Measurements from ENCODE around the gene CERK. TPM values are rescaled to one million over a fixed set of nuclear protein-coding genes. Genes with fewer than 3 reads are reported as not detected.
A peak's percentile ranks its signal among the peaks of the same experiment; 100 is the strongest.

CERK gene
- total RNA-seq, 2 donors from 2014 or later = 47.5 to 70.0 TPM

- DNase-seq = no peak
- no peak for ATAC-seq
- intact Hi-C loops (cut with DNase I) = no loop called here
These were observed 25.8 kb downstream of the CERK start for GRCh38 chr22:46712288-46712687.

- ATAC-seq (no peak), DNase-seq (no peak)
- intact Hi-C loops (cut with DNase I) = no loop called here
These were observed 27.2 kb downstream of the CERK start for GRCh38 chr22:46710806-46711205.

- intact Hi-C loops (cut with DNase I) = no loop called here
- ATAC-seq (no peak), DNase-seq (no peak)
These were observed 29.2 kb downstream of the CERK start for GRCh38 chr22:46708766-46709330.

GRCh38 chr22:46707827-46708570, 30.1 kb downstream of the CERK start:
- no peak for DNase-seq
- no peak for ATAC-seq
- intact Hi-C loops (cut with DNase I) = no loop called here

- ATAC-seq (no peak), DNase-seq (no peak)
- intact Hi-C loops (cut with DNase I) = no loop called here
These were observed 30.7 kb downstream of the CERK start for GRCh38 chr22:46707305-46707704.

- ATAC-seq (no peak), DNase-seq (no peak)
- intact Hi-C loops (cut with DNase I) = no loop called here
These were observed 32.0 kb downstream of the CERK start for GRCh38 chr22:46706060-46706459.

- ATAC-seq (no peak), DNase-seq (no peak)
- intact Hi-C loops (cut with DNase I) = no loop called here
These were observed 34.1 kb downstream of the CERK start for GRCh38 chr22:46703996-46704370.

GRCh38 chr22:46703171-46703995, 34.7 kb downstream of the CERK start:
- ATAC-seq (no peak), DNase-seq (no peak)
- intact Hi-C loops (cut with DNase I) = no loop called here

GRCh38 chr22:46701262-46701661, 36.8 kb downstream of the CERK start:
- ATAC-seq (no peak), DNase-seq (no peak)
- intact Hi-C loops (cut with DNase I) = no loop called here

GRCh38 chr22:46699091-46699490, 39.0 kb downstream of the CERK start:
- no peak for ATAC-seq
- intact Hi-C loops (cut with DNase I) = no loop called here
- no peak for DNase-seq

GRCh38 chr22:46697811-46698515, 40.1 kb downstream of the CERK start:
- ATAC-seq (no peak), DNase-seq (no peak)
- intact Hi-C loops (cut with DNase I) = no loop called here

GRCh38 chr22:46696614-46697013, 41.4 kb downstream of the CERK start:
- intact Hi-C loops (cut with DNase I) = no loop called here
- ATAC-seq (no peak), DNase-seq (no peak)

GRCh38 chr22:46696229-46696518, 41.9 kb downstream of the CERK start:
- ATAC-seq (no peak), DNase-seq (no peak)
- intact Hi-C loops (cut with DNase I) = no loop called here

- peak in 1 of 2 donors; percentile 8 for ATAC-seq
- intact Hi-C loops (cut with DNase I) = no loop called here
- DNase-seq = no peak
These were observed 42.5 kb downstream of the CERK start for GRCh38 chr22:46695346-46696228.

GRCh38 chr22:46694416-46695170, 43.5 kb downstream of the CERK start:
- intact Hi-C loops (cut with DNase I) = loop anchor here in 1 of 2 donors (5.0 kb wide), 1 partner anchor 33 kb away; no protein-coding TSS in a partner anchor
- ATAC-seq = no peak

GRCh38 chr22:46693634-46694415, 44.2 kb downstream of the CERK start:
- intact Hi-C loops (cut with DNase I) = loop anchor here in 1 of 2 donors (5.0 kb wide), 1 partner anchor 33 kb away; no protein-coding TSS in a partner anchor

More at GRCh38 chr22:46694416-46695170, 43.5 kb downstream of the CERK start:
- DNase-seq = no peak

GRCh38 chr22:46691571-46691970, 46.5 kb downstream of the CERK start:
- ATAC-seq = no peak
- intact Hi-C loops (cut with DNase I) = loop anchor here in 1 of 2 donors (5.0 kb wide), 1 partner anchor 36 kb away; no protein-coding TSS in a partner anchor
- DNase-seq = no peak

More at GRCh38 chr22:46693634-46694415, 44.2 kb downstream of the CERK start:
- DNase-seq = no peak
- ATAC-seq = no peak

All from left cardiac atrium (tissue), 4 donors.